ENCODE data around the gene GPSM1.

Gene GPSM1, protein sequence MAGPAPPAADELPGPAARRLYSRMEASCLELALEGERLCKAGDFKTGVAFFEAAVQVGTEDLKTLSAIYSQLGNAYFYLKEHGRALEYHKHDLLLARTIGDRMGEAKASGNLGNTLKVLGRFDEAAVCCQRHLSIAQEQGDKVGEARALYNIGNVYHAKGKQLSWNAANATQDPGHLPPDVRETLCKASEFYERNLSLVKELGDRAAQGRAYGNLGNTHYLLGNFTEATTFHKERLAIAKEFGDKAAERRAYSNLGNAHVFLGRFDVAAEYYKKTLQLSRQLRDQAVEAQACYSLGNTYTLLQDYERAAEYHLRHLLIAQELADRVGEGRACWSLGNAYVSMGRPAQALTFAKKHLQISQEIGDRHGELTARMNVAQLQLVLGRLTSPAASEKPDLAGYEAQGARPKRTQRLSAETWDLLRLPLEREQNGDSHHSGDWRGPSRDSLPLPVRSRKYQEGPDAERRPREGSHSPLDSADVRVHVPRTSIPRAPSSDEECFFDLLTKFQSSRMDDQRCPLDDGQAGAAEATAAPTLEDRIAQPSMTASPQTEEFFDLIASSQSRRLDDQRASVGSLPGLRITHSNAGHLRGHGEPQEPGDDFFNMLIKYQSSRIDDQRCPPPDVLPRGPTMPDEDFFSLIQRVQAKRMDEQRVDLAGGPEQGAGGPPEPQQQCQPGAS

DNA sequence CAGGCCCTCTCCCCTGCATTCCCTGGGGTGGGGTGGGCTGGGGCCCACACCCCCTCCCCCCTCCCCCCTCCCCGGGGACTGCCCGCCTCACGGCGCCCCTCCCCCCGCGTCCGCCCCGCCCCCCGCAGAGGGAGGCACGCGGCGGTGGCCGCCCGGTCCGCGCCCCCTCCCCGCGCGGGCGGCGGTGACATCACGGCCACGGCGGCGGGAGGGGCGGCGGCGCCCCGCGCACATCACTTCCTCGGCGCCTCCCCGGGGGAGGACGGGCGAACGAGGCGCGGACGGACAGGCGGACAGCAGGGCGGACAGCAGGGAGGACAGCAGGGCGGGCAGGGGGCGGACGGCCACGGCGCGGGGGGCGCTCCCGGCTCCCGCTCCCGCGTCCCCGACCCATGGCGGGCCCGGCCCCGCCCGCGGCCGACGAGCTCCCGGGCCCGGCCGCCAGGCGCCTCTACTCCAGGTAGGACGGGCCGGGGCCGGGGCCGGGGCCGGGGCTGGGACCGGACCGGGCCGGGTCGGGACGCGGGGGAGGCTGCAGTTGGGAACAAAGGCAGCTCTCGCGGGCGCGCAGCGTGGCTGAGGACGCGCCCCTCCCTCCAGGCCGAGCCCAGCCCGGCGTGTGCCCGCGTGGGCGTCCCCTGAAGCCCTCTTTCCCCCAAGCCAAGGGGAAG is at the start of gene GPSM1:
Gene GPSM1, plus strand, starts transcription at position 236 of the 671 bp plus-strand sequence. Its CDS starts 157 bp downstream, at position 393.
- H3K4me1 ChIP-seq (ENCODE audit: insufficient read depth, low read length, poor library complexity, severe bottlenecking): peaks cover 25% of the 10 kb centered on the region
- peaks cover 10% of the 10 kb centered on the region for H4K20me1 ChIP-seq (ENCODE audit: insufficient read depth, low read length, poor library complexity, severe bottlenecking)
- no peaks in the 10 kb centered on the region for H3K27me3 ChIP-seq (ENCODE audit: insufficient read depth, low read length, poor library complexity, severe bottlenecking)
- H3K4me3 ChIP-seq (ENCODE audit: low read length, poor library complexity, severe bottlenecking): peak within 1 kb of the TSS; percentile 93
- no peaks in the 10 kb centered on the region for H3K36me3 ChIP-seq (ENCODE audit: insufficient read depth, low read length)
- no peaks in the 10 kb centered on the region for H3K9me2 ChIP-seq (replicated peaks; ENCODE audit: low read depth, low read length)
- peaks cover 28% of the 10 kb centered on the region for H3K79me2 ChIP-seq (ENCODE audit: insufficient read depth, low read length)
- H3K9ac ChIP-seq (ENCODE audit: low read depth, low read length, poor library complexity, severe bottlenecking): peak within 1 kb of the TSS; percentile 82
- no peaks in the 10 kb centered on the region for H3K9me3 ChIP-seq (ENCODE audit: insufficient read depth, low read depth, low read length)
- H3K4me2 ChIP-seq (ENCODE audit: low read depth, low read length, poor library complexity, severe bottlenecking): peak within 1 kb of the TSS; percentile 98
- peak within 1 kb of the TSS; percentile 45 for H2AFZ ChIP-seq (ENCODE audit: low read length)
- TF ChIP-seq, protein P1, sequence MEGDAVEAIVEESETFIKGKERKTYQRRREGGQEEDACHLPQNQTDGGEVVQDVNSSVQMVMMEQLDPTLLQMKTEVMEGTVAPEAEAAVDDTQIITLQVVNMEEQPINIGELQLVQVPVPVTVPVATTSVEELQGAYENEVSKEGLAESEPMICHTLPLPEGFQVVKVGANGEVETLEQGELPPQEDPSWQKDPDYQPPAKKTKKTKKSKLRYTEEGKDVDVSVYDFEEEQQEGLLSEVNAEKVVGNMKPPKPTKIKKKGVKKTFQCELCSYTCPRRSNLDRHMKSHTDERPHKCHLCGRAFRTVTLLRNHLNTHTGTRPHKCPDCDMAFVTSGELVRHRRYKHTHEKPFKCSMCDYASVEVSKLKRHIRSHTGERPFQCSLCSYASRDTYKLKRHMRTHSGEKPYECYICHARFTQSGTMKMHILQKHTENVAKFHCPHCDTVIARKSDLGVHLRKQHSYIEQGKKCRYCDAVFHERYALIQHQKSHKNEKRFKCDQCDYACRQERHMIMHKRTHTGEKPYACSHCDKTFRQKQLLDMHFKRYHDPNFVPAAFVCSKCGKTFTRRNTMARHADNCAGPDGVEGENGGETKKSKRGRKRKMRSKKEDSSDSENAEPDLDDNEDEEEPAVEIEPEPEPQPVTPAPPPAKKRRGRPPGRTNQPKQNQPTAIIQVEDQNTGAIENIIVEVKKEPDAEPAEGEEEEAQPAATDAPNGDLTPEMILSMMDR (conservative IDR thresholded peaks at IDR 0.05; ENCODE audit: low read length): no peak
- TF ChIP-seq EZH2phosphoT487 (IDR thresholded peaks at IDR 0.05; ENCODE audit: borderline replicate concordance): no peak
- no peaks in the 10 kb centered on the region for H3F3A ChIP-seq (ENCODE audit: low read depth)

DNA sequence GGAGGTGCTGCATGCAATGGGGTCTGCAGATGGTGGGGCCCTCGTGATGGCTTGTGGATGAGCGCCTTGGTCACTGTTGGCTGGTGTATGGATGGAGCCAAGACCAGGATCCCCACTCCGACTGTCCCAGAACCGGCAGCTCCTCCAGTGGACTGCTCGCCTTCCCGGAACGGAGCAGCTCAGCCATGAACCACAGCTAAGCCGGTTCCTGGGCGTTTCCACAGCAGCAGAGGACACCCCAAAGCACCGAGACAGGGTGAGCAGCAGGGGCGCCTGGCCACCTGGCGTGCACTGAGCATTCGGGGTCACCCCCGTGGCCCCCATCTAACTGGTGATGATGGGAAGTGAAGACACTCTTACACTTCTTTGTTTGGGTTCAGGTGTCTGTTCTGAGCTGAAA is 49.6 kb upstream of the GPSM1 start:
- H3K27me3 ChIP-seq (ENCODE audit: insufficient read depth, low read length, poor library complexity, severe bottlenecking): no peaks in the 10 kb centered on the region
- no peak overlapping the region for H3K4me2 ChIP-seq (ENCODE audit: low read depth, low read length, poor library complexity, severe bottlenecking)
- H3K4me3 ChIP-seq (ENCODE audit: low read length, poor library complexity, severe bottlenecking): no peak overlapping the region
- no peaks in the 10 kb centered on the region for H3F3A ChIP-seq (ENCODE audit: low read depth)
- no peaks in the 10 kb centered on the region for H3K79me2 ChIP-seq (ENCODE audit: insufficient read depth, low read length)
- H3K4me1 ChIP-seq (ENCODE audit: insufficient read depth, low read length, poor library complexity, severe bottlenecking): no peaks in the 10 kb centered on the region
- H3K9ac ChIP-seq (ENCODE audit: low read depth, low read length, poor library complexity, severe bottlenecking): no peak overlapping the region
- no peaks in the 10 kb centered on the region for H3K9me2 ChIP-seq (replicated peaks; ENCODE audit: low read depth, low read length)
- no peaks in the 10 kb centered on the region for H3K9me3 ChIP-seq (ENCODE audit: insufficient read depth, low read depth, low read length)
- no peaks in the 10 kb centered on the region for H3K36me3 ChIP-seq (ENCODE audit: insufficient read depth, low read length)
- H4K20me1 ChIP-seq (ENCODE audit: insufficient read depth, low read length, poor library complexity, severe bottlenecking): no peaks in the 10 kb centered on the region
- no peak overlapping the region for H2AFZ ChIP-seq (ENCODE audit: low read length)
- TF ChIP-seq EZH2phosphoT487 (IDR thresholded peaks at IDR 0.05; ENCODE audit: borderline replicate concordance): no peak
- TF ChIP-seq, protein P1 (conservative IDR thresholded peaks at IDR 0.05; ENCODE audit: low read length): no peak; the same call in 1 of the 2 replicates

DNA sequence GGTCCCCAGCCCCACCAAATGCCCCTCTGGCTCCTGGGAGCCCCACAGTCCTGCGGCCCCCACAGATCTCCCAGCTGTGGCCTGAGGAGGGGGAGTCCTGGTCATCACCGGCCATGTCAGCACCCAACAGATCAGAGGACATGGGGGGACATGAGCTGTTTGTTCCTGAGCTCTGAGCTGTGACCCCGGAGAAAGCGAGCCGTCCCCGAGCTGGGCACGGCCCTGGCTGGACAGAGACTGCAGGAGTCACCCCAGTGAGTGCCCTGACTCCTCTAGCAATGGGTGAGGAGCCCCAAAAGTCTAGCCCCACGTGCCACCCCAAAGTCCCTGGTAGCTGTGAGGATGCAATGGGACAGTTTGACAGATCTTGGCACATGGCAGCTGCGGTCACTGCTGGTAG is 49.1 kb upstream of the GPSM1 start:
- Histone ChIP-seq H2AFZ (ENCODE audit: low read length) (no peak overlapping the region), H3K9ac (ENCODE audit: low read depth, low read length, poor library complexity, severe bottlenecking) (no peak overlapping the region), H3K9me3 (ENCODE audit: insufficient read depth, low read depth, low read length) (no peaks in the 10 kb centered on the region), H3K36me3 (ENCODE audit: insufficient read depth, low read length) (no peaks in the 10 kb centered on the region), H3K27me3 (ENCODE audit: insufficient read depth, low read length, poor library complexity, severe bottlenecking) (no peaks in the 10 kb centered on the region), H3K4me2 (ENCODE audit: low read depth, low read length, poor library complexity, severe bottlenecking) (no peak overlapping the region), H3K79me2 (ENCODE audit: insufficient read depth, low read length) (no peaks in the 10 kb centered on the region), H3K4me3 (ENCODE audit: low read length, poor library complexity, severe bottlenecking) (no peak overlapping the region), H3K9me2 (replicated peaks; ENCODE audit: low read depth, low read length) (no peaks in the 10 kb centered on the region), H3K4me1 (ENCODE audit: insufficient read depth, low read length, poor library complexity, severe bottlenecking) (peaks cover under 1% of the 10 kb centered on the region), H3F3A (ENCODE audit: low read depth) (no peaks in the 10 kb centered on the region), H4K20me1 (ENCODE audit: insufficient read depth, low read length, poor library complexity, severe bottlenecking) (no peaks in the 10 kb centered on the region)
- no peak for TF ChIP-seq EZH2phosphoT487 (IDR thresholded peaks at IDR 0.05; ENCODE audit: borderline replicate concordance)
- TF ChIP-seq, protein P1 (conservative IDR thresholded peaks at IDR 0.05; ENCODE audit: low read length): no peak
